Measurements from ENCODE around the gene CPEB4.

DNA sequence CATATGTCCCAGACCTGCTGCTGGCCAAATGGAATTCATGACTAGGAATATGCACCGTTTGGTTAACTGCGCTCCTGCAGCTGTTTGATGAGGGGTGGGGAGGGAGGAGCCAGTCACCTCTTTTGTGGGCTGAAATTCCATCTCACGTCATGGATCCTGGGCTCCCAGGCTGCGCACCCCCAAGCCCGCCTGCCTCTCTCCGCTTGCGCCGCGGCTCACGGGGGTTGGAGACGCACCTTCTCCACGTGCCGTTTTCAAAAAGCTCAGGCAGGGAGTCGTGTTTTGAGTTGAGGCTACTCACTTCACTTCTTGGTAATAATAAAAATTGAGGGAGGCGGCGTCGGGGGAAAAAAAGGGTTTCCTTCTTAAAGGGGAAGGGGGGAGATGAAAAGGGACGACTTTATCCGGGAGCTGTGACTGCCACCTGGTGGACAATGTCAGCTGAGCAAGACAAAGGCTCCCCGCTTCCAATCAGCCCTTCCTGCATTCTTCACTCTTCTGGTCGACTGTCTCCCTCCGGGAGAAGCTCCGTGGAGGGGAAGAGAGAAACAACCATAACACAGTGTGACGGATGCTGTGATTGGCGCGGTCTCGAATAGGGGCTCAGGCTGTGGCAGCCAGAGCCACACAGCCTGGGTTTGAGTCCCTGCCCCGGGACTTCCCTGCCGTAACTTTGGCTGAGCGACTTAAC lies 84.9 kb downstream of the CPEB4 start:
- TF ChIP-seq POLR2A (IDR thresholded peaks at IDR 0.05) (peak in 1 of 2 donors; percentile 47), CTCF (IDR thresholded peaks at IDR 0.05) (peak; percentile 88 to 97 (median 94))

Measured in adrenal gland (tissue), 5 donors.